GM12892 (cell line): ENCODE data around the gene VPS51.

Source experiments
- POLR2AphosphoS5 ChIP-seq: IDR thresholded peaks from 2 replicates; pipeline ENCODE4 v1.6.1; 2011; ENCODE audit warnings: low read depth, low read length, control low read depth
- TAF1 ChIP-seq: IDR thresholded peaks from 2 replicates; pipeline ENCODE4 v1.6.1; 2011; ENCODE audit warnings: low read depth, mild to moderate bottlenecking, control low read depth, low read length, borderline replicate concordance

GRCh38 chr11:65116370-65117205 lies 20.6 kb downstream of the VPS51 start:
- no peak; the same call in 1 of the 2 replicates for TF ChIP-seq POLR2AphosphoS5
- TF ChIP-seq TAF1 = no peak
